GM15510 (cell line): ENCODE results near the gene GYG1.

Experiments used
- POLR2A ChIP-seq: IDR thresholded peaks from 3 replicates; pipeline ENCODE4 v1.6.1; 2011; ENCODE audit warnings: borderline replicate concordance; ENCODE audit not compliant: insufficient read length; ENCODE audit errors: extremely low read depth

The GYG1 gene

GRCh38 chr3:148970271-148970670 lies 21.1 kb upstream of the GYG1 start:
- TF ChIP-seq POLR2A: no peak

- TF ChIP-seq POLR2A: no peak
Observed at GRCh38 chr3:148971401-148972163, 19.8 kb upstream of the GYG1 start.

GRCh38 chr3:148974726-148975125 lies 16.6 kb upstream of the GYG1 start:
- TF ChIP-seq POLR2A: no peak

- TF ChIP-seq POLR2A: no peak
Observed at GRCh38 chr3:148975248-148975647, 16.1 kb upstream of the GYG1 start.

- TF ChIP-seq POLR2A: no peak
Observed at GRCh38 chr3:148975696-148976095, 15.6 kb upstream of the GYG1 start.

GRCh38 chr3:148981273-148981672 lies 10.1 kb upstream of the GYG1 start:
- TF ChIP-seq POLR2A: no peak

- no peak for TF ChIP-seq POLR2A
Observed at GRCh38 chr3:148990236-148990635, 1.1 kb upstream of the GYG1 start.

GRCh38 chr3:148992027-148992634 lies 791 bp downstream of the GYG1 start:
- TF ChIP-seq POLR2A: no peak

GRCh38 chr3:148992635-148993255 lies 1.4 kb downstream of the GYG1 start:
- TF ChIP-seq POLR2A: no peak

- TF ChIP-seq POLR2A: no peak
Observed at GRCh38 chr3:148997623-148998022, 6.3 kb downstream of the GYG1 start.

- TF ChIP-seq POLR2A: no peak
Observed at GRCh38 chr3:148998297-148998696, 7.0 kb downstream of the GYG1 start.

- no peak for TF ChIP-seq POLR2A
Observed at GRCh38 chr3:148998715-148999423, 7.5 kb downstream of the GYG1 start.

GRCh38 chr3:148999806-149000205 lies 8.5 kb downstream of the GYG1 start:
- no peak for TF ChIP-seq POLR2A

- TF ChIP-seq POLR2A: no peak
Observed at GRCh38 chr3:149000206-149000745, 8.9 kb downstream of the GYG1 start.

GRCh38 chr3:149001727-149002126 lies 10.4 kb downstream of the GYG1 start:
- no peak for TF ChIP-seq POLR2A
